Measurements from ENCODE around the gene HSPB7.
"Not testable (repeated sequence)": the region's sequence is repeated elsewhere in the genome, so short reads cannot be mapped to it uniquely, and the experiment has no call there.

Gene HSPB7

DNA sequence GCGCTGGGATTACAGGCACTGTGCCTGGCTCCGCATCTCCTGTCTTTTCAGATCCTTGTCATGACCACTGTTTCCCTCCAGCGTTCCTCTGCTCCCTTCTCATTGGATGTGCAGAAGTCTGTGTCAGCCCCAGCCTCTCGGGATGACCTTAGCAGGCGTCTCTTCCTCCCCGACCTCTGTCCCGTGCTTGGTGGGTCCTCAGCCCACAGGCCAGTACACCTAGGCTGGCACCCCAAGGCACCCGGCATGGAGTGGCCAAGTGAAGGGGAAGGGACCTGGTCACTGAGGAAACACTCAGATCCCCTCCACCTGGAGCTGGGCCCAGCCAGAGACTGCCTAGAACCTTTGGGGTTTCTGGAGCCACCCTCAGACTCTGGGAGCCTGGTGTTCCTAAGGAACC lies 23.4 kb upstream of the HSPB7 start:
- Histone ChIP-seq H3K9me3 (ENCODE audit: insufficient read depth, low read length, severe bottlenecking) (no peaks in the 10 kb centered on the region), H3K27ac (ENCODE audit: low read length) (no peak overlapping the region), H3K9ac (ENCODE audit: low read depth, low read length) (no peak overlapping the region), H3K4me2 (ENCODE audit: insufficient read depth, low read length) (no peak overlapping the region), H3K4me1 (ENCODE audit: insufficient read depth, low read length) (no peaks in the 10 kb centered on the region), H2AFZ (ENCODE audit: low read depth, low read length) (no peak overlapping the region), H3K4me3 (ENCODE audit: low read depth in 1 of 2, low read length in 2 of 2) (no peak overlapping the region), H3K27me3 (ENCODE audit: insufficient read depth, low read length, poor library complexity) (peaks cover 8% of the 10 kb centered on the region), H4K20me1 (ENCODE audit: insufficient read depth, low read length) (0 out of 2 replicates have a peak, but pooled peaks cover 6% of the 10 kb centered on the region), H3K36me3 (ENCODE audit: insufficient read depth, low read length) (no peaks in the 10 kb centered on the region), H3K79me2 (ENCODE audit: insufficient read depth, low read length) (no peaks in the 10 kb centered on the region)
- DNase-seq (no peak), ATAC-seq (ENCODE audit: insufficient read depth, low read depth) (no peak)
- TF ChIP-seq, protein P1, sequence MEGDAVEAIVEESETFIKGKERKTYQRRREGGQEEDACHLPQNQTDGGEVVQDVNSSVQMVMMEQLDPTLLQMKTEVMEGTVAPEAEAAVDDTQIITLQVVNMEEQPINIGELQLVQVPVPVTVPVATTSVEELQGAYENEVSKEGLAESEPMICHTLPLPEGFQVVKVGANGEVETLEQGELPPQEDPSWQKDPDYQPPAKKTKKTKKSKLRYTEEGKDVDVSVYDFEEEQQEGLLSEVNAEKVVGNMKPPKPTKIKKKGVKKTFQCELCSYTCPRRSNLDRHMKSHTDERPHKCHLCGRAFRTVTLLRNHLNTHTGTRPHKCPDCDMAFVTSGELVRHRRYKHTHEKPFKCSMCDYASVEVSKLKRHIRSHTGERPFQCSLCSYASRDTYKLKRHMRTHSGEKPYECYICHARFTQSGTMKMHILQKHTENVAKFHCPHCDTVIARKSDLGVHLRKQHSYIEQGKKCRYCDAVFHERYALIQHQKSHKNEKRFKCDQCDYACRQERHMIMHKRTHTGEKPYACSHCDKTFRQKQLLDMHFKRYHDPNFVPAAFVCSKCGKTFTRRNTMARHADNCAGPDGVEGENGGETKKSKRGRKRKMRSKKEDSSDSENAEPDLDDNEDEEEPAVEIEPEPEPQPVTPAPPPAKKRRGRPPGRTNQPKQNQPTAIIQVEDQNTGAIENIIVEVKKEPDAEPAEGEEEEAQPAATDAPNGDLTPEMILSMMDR (IDR thresholded peaks at IDR 0.05; ENCODE audit: borderline replicate concordance, extremely low read depth, low read length, poor library complexity, severe bottlenecking), result no peak
- no peak for TF ChIP-seq EZH2 (IDR thresholded peaks at IDR 0.05; ENCODE audit: borderline replicate concordance, low read depth, low read length, severe bottlenecking)

DNA sequence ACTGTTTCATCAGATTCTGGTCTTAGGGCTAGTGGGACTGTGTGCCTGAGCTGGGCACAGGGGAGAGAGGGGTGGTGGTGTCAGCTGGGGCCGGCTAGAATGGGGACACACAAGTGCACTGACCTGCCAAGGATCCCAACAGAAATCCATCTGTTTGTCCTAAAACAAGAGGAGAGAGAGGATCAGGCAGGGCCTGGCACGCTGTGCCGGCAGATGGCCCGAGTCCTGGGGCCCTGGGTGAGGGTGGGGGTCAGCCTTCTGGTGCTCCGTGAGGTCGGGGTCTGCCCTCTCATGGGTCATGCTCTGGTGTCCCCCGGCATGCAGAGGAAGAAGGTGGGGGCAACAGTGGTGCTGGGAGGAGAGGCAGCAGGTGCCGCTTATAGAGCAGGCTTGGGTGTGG lies 22.0 kb upstream of the HSPB7 start:
- H3K9me3 ChIP-seq (ENCODE audit: insufficient read depth, low read length, severe bottlenecking); H3K4me1 ChIP-seq (ENCODE audit: insufficient read depth, low read length); H2AFZ ChIP-seq (ENCODE audit: low read depth, low read length); H3K79me2 ChIP-seq (ENCODE audit: insufficient read depth, low read length); ATAC-seq (ENCODE audit: insufficient read depth, low read depth); H3K4me2 ChIP-seq (ENCODE audit: insufficient read depth, low read length); H3K4me3 ChIP-seq (ENCODE audit: low read depth in 1 of 2, low read length in 2 of 2); H3K27me3 ChIP-seq (ENCODE audit: insufficient read depth, low read length, poor library complexity); H3K9ac ChIP-seq (ENCODE audit: low read depth, low read length); DNase-seq; H3K27ac ChIP-seq (ENCODE audit: low read length); H3K36me3 ChIP-seq (ENCODE audit: insufficient read depth, low read length); H4K20me1 ChIP-seq (ENCODE audit: insufficient read depth, low read length): not testable (repeated sequence)

DNA sequence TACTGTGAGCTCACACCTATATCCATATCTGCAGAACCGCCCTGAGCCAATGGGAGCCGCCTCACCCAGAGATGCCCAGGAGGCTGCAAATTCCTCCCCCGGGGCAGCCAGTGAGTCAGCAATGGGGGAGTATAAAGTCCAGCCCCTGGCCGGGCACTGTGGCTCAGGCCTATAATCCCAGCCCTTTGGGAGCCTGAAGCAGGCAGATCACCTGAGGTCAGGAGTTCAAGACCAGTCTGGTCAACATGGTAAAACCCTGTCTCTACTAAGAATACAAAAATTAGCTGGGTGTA lies 20.7 kb upstream of the HSPB7 start:
- TF ChIP-seq EZH2 (IDR thresholded peaks at IDR 0.05; ENCODE audit: borderline replicate concordance, low read depth, low read length, severe bottlenecking), result no peak
- TF ChIP-seq, protein P1 (IDR thresholded peaks at IDR 0.05; ENCODE audit: borderline replicate concordance, extremely low read depth, low read length, poor library complexity, severe bottlenecking), result no peak
- H3K27ac ChIP-seq (ENCODE audit: low read length), result no peak overlapping the region
- no peak overlapping the region for H3K4me2 ChIP-seq (ENCODE audit: insufficient read depth, low read length)
- H3K9me3 ChIP-seq (ENCODE audit: insufficient read depth, low read length, severe bottlenecking), result no peaks in the 10 kb centered on the region
- no peak overlapping the region for H2AFZ ChIP-seq (ENCODE audit: low read depth, low read length)
- H4K20me1 ChIP-seq (ENCODE audit: insufficient read depth, low read length), result 0 out of 2 replicates have a peak, but pooled peaks cover 3% of the 10 kb centered on the region
- ATAC-seq (ENCODE audit: insufficient read depth, low read depth) (no peak), DNase-seq (no peak)
- H3K79me2 ChIP-seq (ENCODE audit: insufficient read depth, low read length), result no peaks in the 10 kb centered on the region
- no peak overlapping the region for H3K4me3 ChIP-seq (ENCODE audit: low read depth in 1 of 2, low read length in 2 of 2)
- peaks cover 7% of the 10 kb centered on the region for H3K27me3 ChIP-seq (ENCODE audit: insufficient read depth, low read length, poor library complexity)
- no peaks in the 10 kb centered on the region for H3K4me1 ChIP-seq (ENCODE audit: insufficient read depth, low read length)
- H3K9ac ChIP-seq (ENCODE audit: low read depth, low read length), result no peak overlapping the region
- H3K36me3 ChIP-seq (ENCODE audit: insufficient read depth, low read length), result no peaks in the 10 kb centered on the region

DNA sequence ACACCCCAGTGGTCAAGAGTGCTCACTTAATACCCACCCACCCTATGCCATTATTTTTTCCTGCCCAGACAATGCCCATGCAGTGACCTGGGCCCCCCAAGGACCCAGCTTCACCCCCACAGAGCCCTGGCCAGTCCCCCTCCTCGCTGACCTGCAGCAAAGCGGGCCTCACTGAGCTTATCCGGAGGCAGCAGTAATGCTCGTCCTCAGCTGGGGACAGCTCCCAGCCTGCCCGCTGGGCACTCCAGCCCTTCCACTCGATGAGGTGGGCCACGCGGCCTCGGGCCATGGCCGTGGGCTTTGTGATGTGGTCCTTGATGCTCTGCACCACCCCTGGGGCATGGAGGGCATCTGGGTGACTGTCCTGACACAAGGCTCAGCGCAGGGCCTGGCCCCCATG lies 18.6 kb upstream of the HSPB7 start:
- not testable (repeated sequence) for H3K27ac ChIP-seq (ENCODE audit: low read length); H4K20me1 ChIP-seq (ENCODE audit: insufficient read depth, low read length); H3K36me3 ChIP-seq (ENCODE audit: insufficient read depth, low read length); H3K4me1 ChIP-seq (ENCODE audit: insufficient read depth, low read length); DNase-seq; ATAC-seq (ENCODE audit: insufficient read depth, low read depth); H3K4me2 ChIP-seq (ENCODE audit: insufficient read depth, low read length); H3K4me3 ChIP-seq (ENCODE audit: low read depth in 1 of 2, low read length in 2 of 2); H3K9ac ChIP-seq (ENCODE audit: low read depth, low read length); H3K9me3 ChIP-seq (ENCODE audit: insufficient read depth, low read length, severe bottlenecking); H3K79me2 ChIP-seq (ENCODE audit: insufficient read depth, low read length); H3K27me3 ChIP-seq (ENCODE audit: insufficient read depth, low read length, poor library complexity); H2AFZ ChIP-seq (ENCODE audit: low read depth, low read length)

DNA sequence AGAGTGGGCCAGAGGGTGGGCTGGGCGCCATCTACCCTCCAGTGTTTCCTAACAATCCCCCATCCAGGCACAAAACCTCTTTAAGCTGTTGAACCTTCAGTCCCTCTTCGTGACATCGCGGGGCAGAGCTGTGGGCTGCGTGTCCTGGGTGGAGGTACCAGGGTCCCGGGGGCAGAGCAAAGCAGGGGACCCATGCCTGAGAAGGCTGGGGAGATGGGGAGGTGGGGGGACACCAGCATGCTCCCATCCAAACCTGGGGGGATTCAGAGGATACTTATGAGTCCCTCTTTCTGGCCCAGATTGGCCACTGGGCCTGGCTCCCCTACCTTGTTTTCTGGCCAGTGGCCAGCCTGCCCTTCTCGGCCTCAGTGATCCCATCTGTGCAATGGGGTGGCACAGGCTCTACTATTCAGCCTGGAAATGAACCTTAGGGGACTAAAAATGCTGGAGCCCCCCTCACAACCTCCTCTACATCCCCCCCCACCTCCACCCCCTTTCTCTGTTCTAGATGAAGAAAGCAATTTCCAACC lies 15.3 kb upstream of the HSPB7 start:
- H3K9me3 ChIP-seq (ENCODE audit: insufficient read depth, low read length, severe bottlenecking); H3K4me1 ChIP-seq (ENCODE audit: insufficient read depth, low read length); H2AFZ ChIP-seq (ENCODE audit: low read depth, low read length); H3K27ac ChIP-seq (ENCODE audit: low read length); H3K36me3 ChIP-seq (ENCODE audit: insufficient read depth, low read length); H3K4me2 ChIP-seq (ENCODE audit: insufficient read depth, low read length); H3K79me2 ChIP-seq (ENCODE audit: insufficient read depth, low read length); ATAC-seq (ENCODE audit: insufficient read depth, low read depth); H3K4me3 ChIP-seq (ENCODE audit: low read depth in 1 of 2, low read length in 2 of 2); H4K20me1 ChIP-seq (ENCODE audit: insufficient read depth, low read length); H3K9ac ChIP-seq (ENCODE audit: low read depth, low read length); H3K27me3 ChIP-seq (ENCODE audit: insufficient read depth, low read length, poor library complexity); DNase-seq: not testable (repeated sequence)

Measured in DND-41 (cell line).